Islet precursor cell (in vitro differentiated cells): ENCODE measurements around the gene UNC5CL.
A peak's percentile ranks its signal among the peaks of the same experiment; 100 is the strongest.

Source experiments
- DNase-seq: peaks from one replicate; pipeline ENCODE4 v3.0.0-alpha.2; 2018

UNC5CL gene

GRCh38 chr6:41063884-41064285, 24.9 kb upstream of the UNC5CL start:
- DNase-seq, result peak; percentile 32

- DNase-seq, result no peak
Measured at GRCh38 chr6:41062056-41062455, 23.0 kb upstream of the UNC5CL start.

- DNase-seq, result no peak
Measured at GRCh38 chr6:41061196-41061726, 22.2 kb upstream of the UNC5CL start.

- peak; percentile 79 for DNase-seq
Measured at GRCh38 chr6:41059556-41059955, 20.5 kb upstream of the UNC5CL start.

- DNase-seq, result peak; percentile 27
Measured at GRCh38 chr6:41058783-41059181, 19.8 kb upstream of the UNC5CL start.

GRCh38 chr6:41056768-41057490, 17.9 kb upstream of the UNC5CL start:
- DNase-seq, result peak; percentile 40

- no peak for DNase-seq
Measured at GRCh38 chr6:41055149-41055548, 16.1 kb upstream of the UNC5CL start.

GRCh38 chr6:41054511-41054910, 15.5 kb upstream of the UNC5CL start:
- DNase-seq, result peak; percentile 29

- DNase-seq, result peak; percentile 54
Measured at GRCh38 chr6:41053041-41053440, 14.0 kb upstream of the UNC5CL start, which contains the start of gene APOBEC2. Gene APOBEC2, plus strand, starts transcription at chr6:41053202. Its CDS starts 146 bp downstream, at chr6:41053348.

GRCh38 chr6:41051873-41052272, 12.9 kb upstream of the UNC5CL start:
- DNase-seq, result no peak

GRCh38 chr6:41050536-41050935, 11.5 kb upstream of the UNC5CL start:
- no peak for DNase-seq

- peak; percentile 48 for DNase-seq
Measured at GRCh38 chr6:41049955-41050354, 10.9 kb upstream of the UNC5CL start.

- peak; percentile 88 for DNase-seq
Measured at GRCh38 chr6:41049521-41049920, 10.5 kb upstream of the UNC5CL start.

- DNase-seq, result no peak
Measured at GRCh38 chr6:41047745-41048732, 9.0 kb upstream of the UNC5CL start.

- peak; percentile 21 for DNase-seq
Measured at GRCh38 chr6:41047306-41047705, 8.3 kb upstream of the UNC5CL start.

- no peak for DNase-seq
Measured at GRCh38 chr6:41046084-41046483, 7.1 kb upstream of the UNC5CL start.

- no peak for DNase-seq
Measured at GRCh38 chr6:41045664-41046063, 6.6 kb upstream of the UNC5CL start.

- DNase-seq, result no peak
Measured at GRCh38 chr6:41043151-41043550, 4.1 kb upstream of the UNC5CL start.

- no peak for DNase-seq
Measured at GRCh38 chr6:41042226-41043055, 3.4 kb upstream of the UNC5CL start, which contains the start of gene TSPO2. Gene TSPO2, plus strand, starts transcription at chr6:41042467. Its CDS starts 519 bp downstream, at chr6:41042986.

- no peak for DNase-seq
Measured at GRCh38 chr6:41040940-41041536, 2.0 kb upstream of the UNC5CL start.

GRCh38 chr6:41040101-41040939, 1.3 kb upstream of the UNC5CL start:
- peak; percentile 82 for DNase-seq
